ENCODE measurements around the gene IFRD2.

- no peak for TF ChIP-seq CTCF (IDR thresholded peaks at IDR 0.05)
- no peak for TF ChIP-seq POLR2A (IDR thresholded peaks at IDR 0.05)
Observed at GRCh38 chr3:50294089-50294488, 1.9 kb upstream of the IFRD2 start.

All from testis (tissue), 2 donors.